Measurements from ENCODE around the gene EXOC6.
"Not testable (repeated sequence)": the region's sequence is repeated elsewhere in the genome, so short reads cannot be mapped to it uniquely, and the experiment has no call there.

Gene EXOC6

DNA sequence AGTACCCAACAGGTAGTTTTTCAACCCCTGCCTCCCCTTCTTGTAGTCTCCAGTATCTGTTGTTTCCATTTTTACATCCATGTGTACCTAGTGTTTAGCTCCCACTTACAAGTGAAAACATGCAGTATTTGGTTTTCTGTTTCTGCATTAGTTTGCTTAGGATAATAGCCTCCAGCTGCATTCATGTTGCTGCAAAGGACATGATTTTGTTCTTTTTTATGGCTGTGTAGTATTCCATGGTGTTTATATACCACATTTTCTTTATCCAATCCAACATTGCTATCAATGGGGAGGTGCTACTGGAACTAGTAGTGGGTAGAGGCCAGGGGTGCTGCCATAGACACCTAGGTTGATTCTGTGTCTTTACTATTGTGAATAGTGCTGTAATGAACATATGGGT lies 104.3 kb downstream of the EXOC6 start:
- DNase-seq (ENCODE audit: low read depth) = not testable (repeated sequence)

DNA sequence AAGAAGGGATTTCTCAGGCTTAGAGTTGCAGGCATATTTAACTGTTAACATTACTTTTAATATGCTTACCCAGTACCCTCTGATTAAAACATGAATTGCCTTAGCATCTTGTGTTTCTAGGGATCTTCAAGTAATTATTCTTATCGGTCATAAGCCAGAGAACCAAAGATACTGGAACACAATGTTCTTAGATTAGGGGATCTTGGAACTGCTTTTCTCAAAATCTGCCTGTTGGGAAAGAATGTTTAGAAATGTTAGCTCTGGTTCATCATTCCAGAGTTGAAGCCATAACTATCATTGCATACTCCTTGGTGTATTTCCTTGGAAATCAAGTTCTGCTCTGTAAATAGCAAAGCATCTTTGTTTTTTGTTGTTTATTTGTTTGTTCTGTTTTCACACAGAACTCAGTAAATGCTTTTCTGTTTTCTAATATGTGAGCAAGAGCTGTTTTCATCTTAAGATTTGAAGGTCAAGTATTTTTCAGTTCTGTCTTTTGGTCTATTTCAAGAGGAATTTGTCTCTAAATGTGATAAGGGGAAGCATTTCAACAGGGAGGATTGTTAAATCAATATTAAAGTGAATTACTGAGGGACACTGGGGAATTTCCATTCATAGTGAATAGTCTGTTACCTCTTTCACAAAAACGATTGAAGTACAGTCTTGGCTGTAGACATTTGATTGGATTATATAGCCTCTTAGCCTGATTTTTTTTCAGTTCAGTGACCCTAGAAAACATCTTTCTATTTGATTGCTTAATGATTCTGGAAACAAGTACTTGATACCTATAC lies 109.1 kb downstream of the EXOC6 start:
- no peak for DNase-seq (ENCODE audit: low read depth)

DNA sequence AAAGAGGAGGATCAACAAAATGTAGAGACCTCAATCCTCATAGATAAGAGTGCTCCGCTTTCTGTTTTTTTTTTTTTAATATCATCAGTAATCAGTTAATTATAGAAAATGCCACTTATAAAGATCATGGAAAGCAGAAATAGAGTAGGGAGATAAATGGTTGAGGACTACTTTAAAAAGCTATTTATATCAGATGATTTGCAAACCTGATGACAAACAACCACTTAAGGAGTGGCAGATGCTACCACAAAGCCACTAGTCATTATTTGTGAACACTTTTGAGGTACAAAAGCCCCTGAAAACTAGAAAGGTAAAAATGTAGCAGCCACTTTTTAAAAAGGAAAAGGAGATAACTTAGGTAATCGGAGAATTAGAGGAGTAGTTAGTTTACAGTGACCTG lies 113.3 kb downstream of the EXOC6 start:
- DNase-seq (ENCODE audit: low read depth) = no peak

- DNase-seq (ENCODE audit: low read depth) = no peak
Measured at GRCh38 chr10:92965314-92965713, 117.0 kb downstream of the EXOC6 start.

DNA sequence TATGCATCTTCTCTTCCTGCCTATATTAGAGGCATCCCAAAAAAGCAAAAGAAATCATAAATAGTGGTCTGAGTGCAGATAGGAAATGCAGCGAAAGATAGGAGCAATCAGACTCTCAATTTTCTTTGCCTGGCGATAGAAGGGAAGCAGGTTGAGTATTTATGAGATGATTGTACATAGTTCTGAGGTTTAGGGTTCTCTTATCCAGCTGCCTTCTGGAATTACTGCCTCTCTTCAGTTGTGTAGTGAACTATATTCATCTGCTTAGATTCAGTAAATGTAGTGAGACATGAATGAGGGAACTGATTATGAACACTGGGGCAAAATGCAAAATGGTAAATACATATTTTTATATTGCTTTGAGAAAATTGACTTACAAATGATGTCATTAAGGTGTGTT lies 119.3 kb downstream of the EXOC6 start:
- DNase-seq (ENCODE audit: low read depth) = no peak

DNA sequence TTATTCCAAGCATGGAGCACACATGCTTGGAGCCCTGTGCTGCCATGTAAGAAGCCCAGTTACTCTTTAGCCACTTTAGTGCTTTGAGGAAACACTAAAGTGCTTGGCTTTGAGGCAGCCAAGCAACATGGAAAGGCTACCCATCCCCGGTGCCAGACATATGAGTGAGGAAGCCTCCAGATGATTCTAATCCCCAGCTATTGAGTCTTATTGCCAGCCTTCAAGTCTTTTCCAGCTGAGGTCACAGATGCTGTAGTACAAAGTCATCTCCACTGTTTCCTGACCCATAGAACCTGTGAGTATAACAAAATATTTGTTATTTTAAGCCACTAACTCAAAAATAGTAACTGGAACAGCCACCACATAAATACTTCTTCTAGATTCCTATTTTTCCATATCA lies 120.8 kb downstream of the EXOC6 start:
- DNase-seq (ENCODE audit: low read depth) = no peak

- DNase-seq (ENCODE audit: low read depth) = no peak
Measured at GRCh38 chr10:92970301-92971070, 122.2 kb downstream of the EXOC6 start.

- DNase-seq (ENCODE audit: low read depth) = no peak
Measured at GRCh38 chr10:92972066-92972870, 123.9 kb downstream of the EXOC6 start.

- no peak for DNase-seq (ENCODE audit: low read depth)
Measured at GRCh38 chr10:92972886-92973285, 124.6 kb downstream of the EXOC6 start.

- not testable (repeated sequence) for DNase-seq (ENCODE audit: low read depth)
Measured at GRCh38 chr10:92976278-92976677, 128.0 kb downstream of the EXOC6 start.

DNA sequence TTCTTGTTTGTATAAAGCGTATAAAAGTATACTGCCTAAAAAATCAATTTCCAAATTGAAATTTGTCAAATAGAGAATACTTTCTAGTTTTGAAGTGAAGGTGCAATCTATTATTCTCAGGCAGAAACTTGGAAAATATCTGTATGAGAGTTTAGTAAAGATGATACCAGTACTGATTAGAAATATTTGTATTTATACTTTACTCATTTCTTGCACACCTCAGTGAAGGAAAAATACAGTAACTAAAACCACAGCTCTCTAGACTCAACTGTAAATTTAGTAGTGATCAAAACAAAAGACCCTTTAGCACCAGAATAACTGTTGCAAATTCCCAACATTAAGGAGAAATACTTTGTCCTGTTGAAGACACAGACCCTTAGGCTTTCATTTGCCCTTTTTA lies 140.9 kb downstream of the EXOC6 start:
- no peak for DNase-seq (ENCODE audit: low read depth)

DNA sequence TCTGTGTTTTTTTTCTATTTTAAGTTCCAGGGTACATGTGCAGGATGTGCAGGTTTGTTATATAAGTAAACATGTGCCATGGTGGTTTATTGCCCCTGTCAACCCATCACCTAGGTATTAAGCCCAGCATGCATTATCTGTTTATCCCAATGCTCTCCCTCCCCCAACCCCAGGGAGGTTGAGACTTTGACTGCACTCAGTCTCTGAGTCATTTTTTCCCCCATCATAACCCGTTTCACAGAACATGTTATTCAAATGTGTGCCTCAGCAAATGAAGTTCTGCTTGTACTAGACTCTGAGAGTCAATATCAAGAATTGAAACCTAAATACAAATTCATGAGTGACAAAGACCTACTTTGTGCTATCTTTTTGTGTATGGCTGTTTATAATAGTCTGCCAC lies 142.3 kb downstream of the EXOC6 start:
- DNase-seq (ENCODE audit: low read depth) = no peak

DNA sequence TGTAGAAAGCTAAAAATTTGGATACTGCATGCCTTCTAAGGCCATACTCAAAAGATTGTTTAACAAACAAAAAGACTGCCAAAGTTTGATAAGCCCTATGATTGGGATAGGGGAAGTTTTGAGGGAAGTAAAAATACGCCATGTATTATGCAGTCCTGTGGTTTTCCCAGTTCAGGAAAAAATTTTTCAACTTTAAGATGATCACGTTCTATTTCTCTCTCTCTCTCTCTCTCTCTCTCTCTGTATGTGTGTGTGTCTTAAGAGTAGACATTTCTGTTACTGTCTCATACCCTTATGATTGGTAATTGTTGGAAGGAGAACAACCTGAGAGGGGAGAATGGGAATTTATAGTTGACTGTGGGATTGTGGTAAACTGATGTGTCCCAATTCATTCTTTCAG lies 143.2 kb downstream of the EXOC6 start:
- no peak for DNase-seq (ENCODE audit: low read depth)

GRCh38 chr10:92993699-92994272 lies 145.5 kb downstream of the EXOC6 start:
- DNase-seq (ENCODE audit: low read depth) = no peak

DNA sequence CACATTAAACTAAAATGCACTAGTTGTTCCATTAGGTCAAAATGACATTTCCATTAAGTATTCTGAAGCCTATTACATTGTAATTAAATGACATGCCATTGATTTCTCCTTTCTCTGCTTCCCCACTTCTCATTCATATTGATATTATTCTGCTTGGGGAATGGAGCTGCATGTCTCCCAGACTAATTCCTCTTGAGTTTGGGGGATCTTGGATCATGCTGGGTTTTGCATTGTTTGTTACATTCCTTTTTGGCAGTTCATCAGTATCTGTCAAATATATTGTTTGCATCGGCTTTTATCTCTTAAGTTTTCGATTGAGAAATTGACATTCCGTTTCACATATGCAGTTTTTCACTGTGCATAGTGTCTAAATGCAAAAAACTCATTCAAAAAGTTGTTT lies 147.2 kb downstream of the EXOC6 start:
- no peak for DNase-seq (ENCODE audit: low read depth)

DNA sequence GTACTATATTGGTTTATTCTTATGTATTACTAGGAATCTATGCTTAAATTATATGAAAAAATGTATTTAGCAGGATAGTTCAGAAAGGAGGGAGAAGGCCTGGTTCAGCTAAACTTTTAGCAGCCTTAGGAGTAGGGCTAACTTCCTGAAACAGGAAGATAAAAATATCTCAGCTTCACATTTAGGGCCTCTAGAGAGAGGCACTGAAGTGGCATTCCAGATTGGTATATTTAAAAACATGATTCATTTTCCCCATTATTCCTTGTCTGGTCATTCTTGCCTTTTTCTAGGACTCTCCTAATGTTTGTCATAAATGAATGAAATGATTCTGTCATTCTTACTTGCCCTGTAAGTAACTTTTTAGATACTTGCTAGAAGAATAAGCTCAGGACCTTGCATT lies 149.3 kb downstream of the EXOC6 start:
- no peak for DNase-seq (ENCODE audit: low read depth)

DNA sequence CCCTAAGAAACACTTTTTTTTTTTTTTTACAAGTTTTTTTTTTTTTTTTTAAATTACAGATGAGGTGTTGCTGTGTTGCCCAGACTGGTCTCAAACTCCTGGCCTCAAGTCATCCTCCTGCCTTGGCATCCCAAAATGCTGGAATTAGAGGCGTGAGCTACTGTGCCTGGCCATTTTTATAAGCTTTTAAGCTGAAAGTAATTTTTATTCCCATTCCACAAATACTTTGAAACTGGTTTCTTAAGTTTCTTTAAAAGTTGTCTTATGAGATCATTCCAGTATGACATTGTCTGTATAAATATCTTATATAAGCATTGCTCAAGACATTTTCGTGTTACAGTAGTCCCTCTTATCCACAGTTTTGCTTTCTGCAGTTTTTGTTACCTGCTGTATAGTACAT lies 150.9 kb downstream of the EXOC6 start:
- DNase-seq (ENCODE audit: low read depth) = no peak

DNA sequence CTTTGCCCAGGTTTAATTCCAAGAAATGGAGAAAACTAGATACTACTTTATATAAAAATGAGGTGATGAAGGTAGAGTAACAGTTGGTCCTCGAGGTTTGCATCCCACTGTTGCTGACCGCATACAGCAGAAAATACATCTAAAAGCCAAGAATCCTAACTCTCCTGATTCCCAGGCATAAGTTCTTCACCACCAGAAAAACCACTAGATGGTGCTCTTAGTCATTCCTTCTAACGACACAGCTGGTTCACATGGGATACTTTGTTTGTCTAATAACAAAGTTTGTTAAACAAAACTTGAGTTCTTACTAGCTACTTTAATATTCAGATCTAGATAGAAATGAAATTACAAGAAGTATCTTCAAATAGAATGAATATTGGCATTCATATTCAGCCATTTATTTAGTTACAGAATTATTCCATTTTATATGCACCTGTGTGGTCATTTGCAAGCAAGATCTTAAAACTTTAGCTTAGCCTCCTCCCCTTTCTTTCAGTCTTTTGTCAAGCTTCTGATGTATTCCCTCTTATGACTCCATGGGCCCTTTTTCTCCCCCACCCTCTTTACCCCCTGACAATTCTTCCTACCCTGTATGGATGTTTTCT lies 158.2 kb downstream of the EXOC6 start:
- DNase-seq (ENCODE audit: low read depth) = no peak

DNA sequence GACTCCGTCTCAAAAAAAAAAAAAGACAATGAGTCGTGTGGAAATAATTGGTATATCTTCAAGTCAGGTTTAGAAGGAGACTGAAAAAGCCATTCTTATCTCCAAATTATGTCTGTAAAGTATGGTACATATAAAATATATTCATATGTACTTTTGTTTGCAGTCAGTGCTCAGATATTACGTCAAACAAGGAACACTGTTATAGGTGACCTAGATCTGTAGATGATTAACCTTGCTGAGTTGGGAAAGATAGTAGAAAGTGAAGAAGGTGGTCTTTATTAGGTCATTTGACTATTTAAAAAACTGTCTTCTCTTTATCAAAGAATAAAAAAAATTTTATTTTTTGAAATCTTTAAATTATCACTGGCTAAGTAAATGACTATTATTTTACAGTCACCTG lies 167.4 kb downstream of the EXOC6 start:
- no peak for DNase-seq (ENCODE audit: low read depth)

GRCh38 chr10:93023013-93023650 lies 174.8 kb downstream of the EXOC6 start:
- no peak for DNase-seq (ENCODE audit: low read depth)

GRCh38 chr10:93026072-93026471 lies 177.8 kb downstream of the EXOC6 start:
- DNase-seq (ENCODE audit: low read depth) = no peak

Data from activated gamma-delta T cell treated with anti-CD3 and anti-CD28 coated beads, Interleukin-2, amount 50 U/mL, for 16 hours (primary cell).